ENCODE results near the gene PKD1.
A peak's percentile ranks its signal among the peaks of the same experiment; 100 is the strongest.

Gene PKD1

GRCh38 chr16:2167068-2167638, 31.5 kb upstream of the PKD1 start:
- DNase-seq = no peak

DNA sequence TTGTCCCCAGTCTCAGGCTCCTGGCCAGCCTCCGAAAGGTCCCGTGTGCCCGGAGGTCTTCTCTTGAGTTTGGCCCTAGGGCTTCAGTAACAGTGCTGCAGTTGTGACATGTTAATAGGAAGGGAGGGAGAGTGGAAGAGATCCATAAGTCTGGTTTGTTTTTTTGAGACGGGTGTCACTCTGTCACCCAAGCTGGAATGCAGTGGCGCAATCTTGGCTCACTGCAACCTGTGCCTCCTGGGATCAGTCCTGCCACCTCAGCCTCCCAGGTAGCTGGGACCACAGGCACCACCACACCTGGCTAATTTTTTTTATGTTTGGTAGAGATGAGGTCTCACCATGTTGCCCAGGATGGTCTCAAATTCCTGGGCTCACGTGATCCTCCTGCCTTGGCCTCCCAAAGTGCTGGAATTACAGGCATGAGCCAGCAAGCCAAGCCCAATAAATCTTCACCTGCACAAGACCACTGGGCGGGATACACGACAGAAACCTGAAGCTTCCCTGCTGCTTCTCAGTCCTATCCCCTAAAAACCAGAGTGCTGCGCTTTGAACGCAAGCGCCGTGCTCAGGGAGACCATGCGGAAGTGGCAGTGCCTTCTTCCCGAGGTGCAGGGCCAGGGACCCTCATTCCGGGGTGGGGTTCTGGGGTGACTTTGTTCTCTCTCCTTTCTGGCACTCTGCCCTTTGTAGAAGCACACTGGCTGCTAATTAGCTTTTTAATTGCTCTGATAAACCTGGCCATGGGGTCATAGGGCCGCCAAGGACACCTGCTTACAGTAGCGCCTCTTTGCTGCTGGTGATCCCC, 30.8 kb upstream of the PKD1 start:
- no peak for DNase-seq

DNA sequence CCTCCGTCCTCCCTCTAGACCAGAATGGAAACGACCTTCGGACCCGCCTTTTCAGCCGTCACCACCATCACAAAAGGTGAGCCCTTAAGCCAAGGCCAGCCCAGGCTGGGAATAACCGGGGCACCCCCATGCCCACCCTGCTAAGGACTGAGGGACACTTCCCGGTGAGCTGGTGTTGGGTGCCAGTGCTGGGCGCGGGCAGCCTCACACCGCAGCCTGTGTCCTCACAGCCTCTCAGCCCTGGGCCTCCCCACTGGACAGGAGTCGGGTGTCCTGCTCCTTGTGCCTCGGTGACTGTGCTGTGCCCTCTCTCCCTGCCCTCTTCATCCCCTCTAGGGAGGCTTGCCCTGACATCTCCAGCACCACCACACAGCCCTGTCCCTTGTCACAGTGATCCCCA, 30.2 kb upstream of the PKD1 start:
- no peak for DNase-seq

DNA sequence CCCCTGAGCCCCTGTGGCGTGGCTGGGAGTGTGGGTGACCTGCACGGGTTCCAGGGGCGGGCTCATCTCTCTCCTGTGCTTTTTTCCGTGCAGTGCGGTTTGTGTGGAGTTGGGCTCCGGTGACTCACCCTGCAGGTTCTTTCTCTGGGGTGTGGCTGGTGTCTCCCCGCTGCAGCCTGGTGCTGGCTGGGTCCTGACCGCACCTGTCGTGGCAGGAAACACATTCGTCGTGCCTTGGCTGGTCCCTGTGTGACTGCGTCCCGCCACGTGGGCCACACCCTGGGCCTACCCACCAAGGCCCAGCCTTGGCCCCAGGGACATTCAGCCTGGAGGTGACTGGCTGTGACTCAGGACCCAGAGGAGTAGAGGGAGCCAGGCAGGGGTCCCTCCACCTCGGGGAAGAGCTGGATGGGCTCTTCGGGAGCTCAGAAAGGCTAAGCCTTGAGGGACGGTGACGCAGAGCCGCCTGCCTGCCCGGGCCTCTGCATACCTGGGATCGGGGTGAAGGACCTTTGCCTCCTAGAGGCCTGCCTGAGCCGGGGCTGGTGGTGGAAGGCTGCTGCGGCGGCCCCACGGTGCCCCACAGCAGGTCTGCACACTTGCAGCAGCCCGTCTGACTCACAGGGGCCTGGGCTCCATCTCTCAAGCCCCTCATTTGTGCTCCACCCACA, 27.6 kb upstream of the PKD1 start:
- DNase-seq = peak in 1 of 2 donors; percentile 31

DNA sequence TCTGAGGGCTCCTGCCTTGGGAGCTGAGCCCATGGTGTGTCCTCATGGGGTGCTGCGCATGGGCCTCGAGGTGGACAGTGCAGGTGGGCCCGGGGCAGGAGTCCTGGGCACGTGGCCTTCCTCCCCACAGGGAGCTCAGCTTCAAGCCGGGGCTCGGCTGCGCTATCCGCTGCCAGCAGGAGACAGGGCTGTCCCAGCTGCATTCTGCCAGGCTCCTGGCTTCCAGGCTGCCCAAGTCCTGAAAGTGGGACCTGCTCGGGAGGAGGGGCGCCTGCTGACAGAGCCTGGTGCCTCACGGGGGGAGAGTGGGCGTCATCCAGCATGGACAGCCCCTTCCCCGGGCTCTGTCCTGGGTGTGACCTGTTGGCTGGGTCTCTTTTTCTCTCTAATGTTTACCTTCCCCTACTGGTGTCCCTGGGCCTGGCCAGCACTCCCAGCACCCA, 27.0 kb upstream of the PKD1 start:
- no peak for DNase-seq

DNA sequence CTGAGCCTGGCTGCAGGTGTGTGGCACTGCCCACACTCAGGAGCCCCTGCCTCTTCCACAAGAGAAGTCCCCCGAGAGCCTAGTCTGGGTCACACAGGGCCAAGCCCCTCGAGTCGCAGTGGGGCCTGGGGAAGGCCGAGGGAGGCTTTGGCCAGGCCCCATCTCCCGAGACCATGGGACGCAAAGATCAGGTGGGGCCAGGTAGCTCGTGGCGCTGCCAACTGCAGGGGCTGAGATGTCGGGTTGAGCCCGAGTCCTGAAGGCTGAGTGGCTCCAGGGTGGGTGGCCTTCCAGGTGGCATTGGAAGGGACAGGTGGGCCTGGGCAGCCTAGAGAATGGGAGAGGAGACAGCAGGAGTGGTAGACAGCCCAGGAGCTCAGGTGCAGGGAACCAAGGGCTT, 26.2 kb upstream of the PKD1 start:
- DNase-seq = no peak

DNA sequence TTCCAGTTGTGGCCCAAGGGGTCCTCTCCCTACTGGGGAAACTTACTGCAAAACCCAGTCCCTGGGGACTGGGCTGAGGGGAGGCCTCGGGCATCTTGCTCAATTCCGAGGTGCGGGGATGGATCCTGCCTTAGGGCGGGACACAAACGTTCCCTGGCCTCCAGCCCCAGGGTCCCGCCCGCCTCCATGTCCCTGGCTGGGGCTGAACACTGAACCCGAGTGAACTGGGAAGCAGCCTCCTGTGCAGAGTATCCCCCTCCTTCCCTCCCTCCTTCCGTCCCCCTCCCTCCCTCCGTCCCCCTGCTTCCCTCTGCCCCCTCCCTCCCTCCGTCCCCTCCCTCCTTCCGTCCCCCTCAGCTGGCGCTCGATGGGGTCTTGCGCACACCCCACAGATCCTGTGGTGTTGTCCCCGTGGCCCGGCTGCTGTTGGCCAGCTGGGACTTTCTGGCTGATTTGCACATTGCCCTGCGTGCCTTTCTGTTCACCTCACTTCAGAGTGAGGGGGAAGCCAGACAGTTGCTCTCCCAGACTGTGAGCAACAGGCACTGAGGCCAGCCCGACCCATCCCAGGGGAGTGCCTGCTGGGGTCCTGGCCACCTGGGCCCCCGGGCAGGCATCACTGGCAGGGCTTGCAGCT, 25.3 kb upstream of the PKD1 start:
- DNase-seq = no peak

- DNase-seq = no peak
Observed at GRCh38 chr16:2159175-2159838, 23.6 kb upstream of the PKD1 start.

- no peak for DNase-seq
Observed at GRCh38 chr16:2158262-2158638, 22.6 kb upstream of the PKD1 start.

GRCh38 chr16:2157480-2158261, 22.0 kb upstream of the PKD1 start:
- DNase-seq = no peak

DNA sequence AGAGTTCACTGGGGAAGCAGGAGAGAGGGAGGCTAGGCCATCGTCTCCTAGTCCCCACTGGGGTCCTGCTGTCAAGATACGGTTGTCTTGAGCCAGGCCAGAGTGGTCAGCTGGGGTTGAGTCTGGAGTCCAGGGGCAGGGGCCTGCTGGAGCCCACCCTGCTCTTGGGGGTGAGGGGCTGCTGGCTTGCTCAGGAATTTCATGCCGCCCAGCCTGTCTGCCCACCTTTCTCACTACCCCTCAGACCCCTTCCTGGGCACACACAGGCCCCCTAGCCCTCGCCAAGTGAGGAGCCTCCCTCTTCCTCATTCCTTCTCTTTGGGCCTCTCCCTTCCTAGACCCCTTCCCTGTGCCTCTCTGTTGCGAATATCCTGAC, 21.1 kb upstream of the PKD1 start:
- DNase-seq = no peak

DNA sequence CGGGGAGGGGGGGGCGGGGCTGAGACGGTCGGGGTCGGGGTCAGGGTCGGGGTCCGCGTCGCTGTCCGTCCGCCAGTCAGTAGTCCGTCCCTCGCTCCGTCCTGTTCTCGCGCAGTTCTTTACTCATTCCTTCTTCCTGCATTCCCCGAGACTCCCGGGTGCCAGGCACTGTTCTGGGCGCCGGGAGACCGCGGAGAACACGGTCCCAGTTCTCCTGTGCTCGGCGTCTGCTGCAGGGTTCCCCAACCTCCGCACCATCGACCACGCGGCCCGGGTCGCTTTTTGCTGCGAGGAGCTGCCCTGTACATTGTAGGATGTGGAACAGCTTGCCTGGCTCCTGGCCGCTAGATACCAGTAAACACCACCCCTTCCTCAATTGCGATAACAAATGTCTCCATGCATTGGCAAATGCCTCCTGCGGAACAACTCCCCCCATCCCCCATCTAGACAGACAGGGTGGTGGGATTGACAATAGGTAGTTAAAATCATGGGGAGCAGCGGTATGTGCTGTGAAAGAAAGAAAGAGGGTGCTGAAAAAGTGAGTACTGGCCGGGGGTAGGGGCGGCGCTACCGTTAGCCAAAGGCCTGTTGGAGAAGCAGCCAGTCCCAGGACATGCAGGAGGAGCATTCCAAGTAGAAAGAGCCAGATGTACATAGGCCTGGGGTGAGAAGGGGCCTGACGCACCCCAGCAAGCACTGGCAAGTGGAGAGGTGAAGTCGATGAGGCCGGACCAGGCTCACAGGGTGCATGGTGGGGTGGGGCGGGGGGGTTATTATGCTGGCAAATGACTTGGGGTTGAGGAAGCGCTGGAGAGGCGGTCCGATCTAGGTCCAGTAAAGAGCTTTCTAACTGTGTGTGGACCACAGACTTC, 20.5 kb upstream of the PKD1 start:
- no peak for DNase-seq

DNA sequence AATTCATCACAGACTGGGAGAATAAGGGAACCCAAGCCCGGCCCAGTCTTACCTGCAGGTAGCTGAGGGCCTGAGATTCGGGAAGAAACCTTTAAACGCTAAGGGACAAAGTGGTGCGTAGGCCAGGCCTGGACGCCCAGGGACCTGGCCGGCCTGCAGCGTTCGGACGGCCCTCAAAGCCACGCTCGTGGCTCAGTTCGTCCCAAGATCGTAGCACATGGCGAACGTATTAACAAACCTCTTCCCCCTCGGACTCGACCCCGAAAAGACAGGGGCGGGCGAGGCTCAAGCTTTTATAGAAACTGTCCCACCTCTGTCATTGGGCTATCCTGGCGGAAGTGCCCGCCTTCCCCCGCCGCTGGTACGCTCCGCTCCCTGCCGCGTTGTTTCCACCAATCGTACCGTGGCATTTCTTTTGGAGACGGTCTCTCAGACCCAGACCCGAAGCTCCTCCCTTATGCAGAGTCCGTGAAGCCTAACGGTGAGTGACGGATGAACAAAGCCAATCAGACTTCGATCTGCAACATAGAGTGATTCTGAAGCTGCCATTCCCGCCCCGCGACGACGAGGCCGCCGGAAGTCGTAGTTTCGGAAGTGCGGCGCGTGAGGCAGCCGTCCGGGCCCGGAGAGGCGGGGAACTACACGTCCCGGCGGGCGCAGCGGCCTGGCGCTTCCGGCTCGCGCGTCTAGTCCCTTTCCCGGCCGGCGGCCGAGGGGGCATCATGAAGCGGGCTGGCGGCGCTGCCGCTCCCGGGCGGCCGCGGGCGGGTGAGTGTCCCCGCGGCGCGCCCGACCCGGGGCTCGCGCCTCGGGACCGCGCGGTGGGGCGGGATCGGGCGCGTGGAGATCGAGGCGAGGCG, 19.6 kb upstream of the PKD1 start, which contains the start of gene TRAF7:
Gene TRAF7 (plus strand): TSS at position 692 of the 860 bp plus-strand sequence. CDS start 8,139 bp downstream, outside the sequence.
- DNase-seq = peak; percentile 100

DNA sequence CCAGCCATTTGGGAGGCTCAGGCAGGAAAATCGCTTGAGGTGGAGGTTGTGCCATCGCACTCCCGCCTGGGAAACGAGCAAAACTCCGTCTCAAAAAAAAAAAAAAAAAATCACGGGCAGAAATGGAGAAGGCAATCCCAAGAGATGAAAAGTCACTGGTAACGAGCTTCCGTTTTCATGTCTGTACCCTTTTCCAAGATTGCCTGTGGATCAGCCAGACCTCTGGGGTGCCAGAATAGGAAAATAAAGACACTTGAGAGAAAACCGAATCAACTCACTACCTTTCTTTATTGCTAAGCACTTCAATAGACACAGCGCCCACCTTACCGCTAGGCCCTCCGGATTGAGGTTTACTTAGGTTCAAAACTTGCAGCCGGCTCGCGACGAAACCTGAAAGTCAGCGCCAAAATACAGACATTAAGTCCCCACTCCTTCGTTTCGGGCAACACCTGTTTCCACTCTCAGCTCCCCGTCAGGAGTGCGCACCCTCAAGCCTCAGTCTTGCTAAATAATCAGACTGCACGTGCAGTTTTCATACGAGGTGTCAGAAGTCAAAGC, 18.9 kb upstream of the PKD1 start:
- DNase-seq = no peak

DNA sequence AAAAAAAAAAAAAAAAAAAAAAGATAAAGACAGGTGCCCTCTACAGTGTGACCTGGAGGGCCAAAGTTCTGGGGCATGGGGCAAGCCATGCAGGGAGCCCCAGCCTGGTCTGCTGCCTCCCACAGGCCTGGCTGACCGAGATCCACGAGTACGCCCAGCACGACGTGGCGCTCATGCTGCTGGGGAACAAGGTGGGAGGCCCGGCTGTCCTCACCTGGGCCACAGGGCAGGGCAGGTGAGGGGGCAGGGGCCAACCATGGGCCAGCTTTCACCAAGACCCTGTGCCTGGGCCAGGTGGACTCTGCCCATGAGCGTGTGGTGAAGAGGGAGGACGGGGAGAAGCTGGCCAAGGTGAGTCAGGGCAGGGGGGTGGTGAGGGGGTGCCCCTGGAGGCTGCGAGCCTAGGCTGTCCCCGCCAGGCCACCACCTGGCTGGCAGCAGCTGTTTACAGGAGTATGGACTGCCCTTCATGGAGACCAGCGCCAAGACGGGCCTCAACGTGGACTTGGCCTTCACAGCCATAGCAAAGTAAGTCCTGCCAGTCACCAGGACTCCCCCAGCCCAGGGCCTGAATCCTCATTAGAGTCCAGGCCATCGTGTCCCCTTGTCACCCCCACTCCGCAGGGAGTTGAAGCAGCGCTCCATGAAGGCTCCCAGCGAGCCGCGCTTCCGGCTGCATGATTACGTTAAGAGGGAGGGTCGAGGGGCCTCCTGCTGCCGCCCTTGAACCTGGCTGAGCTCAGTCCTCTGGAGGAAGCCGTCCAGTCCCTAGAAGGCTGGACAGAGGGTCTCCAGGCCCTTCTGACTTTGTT, 17.2 kb upstream of the PKD1 start:
- DNase-seq = no peak

- no peak for DNase-seq
Observed at GRCh38 chr16:2151188-2152091, 15.7 kb upstream of the PKD1 start.

DNA sequence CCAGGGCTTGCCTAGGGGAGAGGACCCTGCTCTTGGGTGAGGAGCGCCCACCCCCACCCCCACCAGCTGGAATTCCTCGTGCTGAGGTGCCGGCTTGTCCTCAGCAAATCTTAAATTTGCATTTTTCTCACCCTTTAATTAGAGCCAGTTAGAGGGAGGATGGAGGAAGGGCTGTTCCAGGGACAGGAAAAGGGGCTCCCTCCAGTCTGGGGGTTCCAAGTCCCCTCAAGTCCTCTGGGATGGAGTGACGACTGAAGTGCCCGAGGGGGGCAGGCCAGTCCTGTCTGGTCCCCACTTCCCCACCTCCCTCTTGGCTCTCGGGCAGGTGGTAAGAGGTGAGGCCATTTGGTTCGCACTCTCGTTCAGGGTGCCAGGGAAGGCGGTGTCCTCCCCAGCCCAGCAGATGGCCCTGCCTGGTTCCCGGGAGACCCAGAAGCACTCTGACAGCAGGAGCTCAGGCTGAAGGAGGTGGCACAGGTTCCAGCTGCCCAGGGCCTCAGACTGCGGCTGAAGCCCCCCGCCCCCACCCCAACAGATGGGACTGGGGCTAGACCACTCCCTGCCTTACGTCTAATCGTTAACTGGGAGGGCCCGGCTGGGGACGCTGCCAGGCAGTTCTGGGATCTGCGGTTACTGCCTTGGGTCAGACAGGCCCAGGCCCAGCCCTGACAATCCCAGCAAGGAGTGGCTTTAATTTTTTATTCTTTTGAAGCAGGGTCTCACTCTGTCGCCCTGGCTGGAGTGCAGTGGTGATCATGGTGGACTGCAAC, 14.9 kb upstream of the PKD1 start:
- no peak for DNase-seq
